ENCODE results near the gene RHOF.
A peak's percentile ranks its signal among the peaks of the same experiment; 100 is the strongest.

The RHOF gene

DNA sequence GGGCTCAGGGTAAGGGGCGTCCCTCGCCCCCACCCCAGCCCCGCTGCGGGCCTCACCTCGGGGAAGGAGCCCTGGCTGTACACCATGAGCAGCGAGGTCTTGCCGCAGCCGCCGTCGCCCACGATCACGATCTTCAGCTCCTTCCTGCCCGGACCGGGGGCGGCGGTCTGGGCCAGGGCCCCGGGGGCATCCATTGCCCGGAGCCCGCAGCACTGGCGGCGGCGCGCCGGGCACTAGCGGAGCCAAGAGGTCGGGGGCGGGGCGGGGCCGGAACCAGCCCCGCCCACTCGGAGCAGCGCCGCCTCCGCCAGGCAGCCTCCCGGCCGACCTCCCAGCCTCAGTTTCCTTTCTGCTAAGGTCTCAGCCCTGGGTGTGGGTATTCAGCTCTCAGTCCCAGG is at the start of gene RHOF:
Gene RHOF (minus strand): TSS at position 249 of the 398 bp plus-strand sequence. CDS start 55 bp downstream, at position 194.
- no peak for DNase-seq

DNA sequence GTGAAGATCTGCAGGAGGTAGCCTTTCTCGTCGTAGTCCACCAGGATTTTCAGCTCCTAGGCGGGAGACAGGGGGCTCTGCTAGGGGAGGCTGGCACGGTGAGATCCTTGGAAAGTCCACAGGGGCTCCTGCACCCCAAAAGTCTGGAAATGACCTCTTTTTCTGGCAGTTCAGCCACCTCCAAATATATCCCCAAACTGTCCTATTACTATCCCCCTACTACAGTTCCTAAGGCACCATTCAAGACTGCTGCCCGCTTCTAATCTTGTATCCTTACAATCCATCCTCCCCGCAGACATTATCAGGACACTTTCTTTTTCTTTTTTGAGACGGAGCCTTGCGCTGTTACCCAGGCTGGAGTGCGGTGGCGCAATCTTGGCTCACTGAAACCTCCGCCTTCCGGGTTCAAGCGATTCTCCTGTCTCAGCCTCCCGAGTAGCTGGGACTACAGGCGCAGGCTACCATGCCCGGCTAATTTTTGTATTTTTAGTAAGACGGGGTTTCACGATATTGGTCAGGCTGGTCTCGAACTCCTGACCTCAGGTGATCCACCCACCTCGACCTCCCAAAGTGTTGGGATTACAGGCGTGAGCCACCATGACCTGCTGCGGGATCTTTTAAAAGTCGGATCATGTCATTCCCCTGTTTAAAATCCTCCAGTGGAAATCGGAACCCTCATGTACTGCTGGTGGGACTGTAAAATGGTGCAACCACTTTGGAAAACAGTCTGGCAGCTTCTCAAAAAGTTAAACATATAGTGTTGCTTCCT is 46.7 kb upstream of the RHOF start:
- no peak for DNase-seq

GRCh38 chr12:121839106-121839992 is 45.9 kb upstream of the RHOF start:
- peak; percentile 100 for DNase-seq

GRCh38 chr12:121838126-121838525 is 44.6 kb upstream of the RHOF start:
- DNase-seq: no peak

DNA sequence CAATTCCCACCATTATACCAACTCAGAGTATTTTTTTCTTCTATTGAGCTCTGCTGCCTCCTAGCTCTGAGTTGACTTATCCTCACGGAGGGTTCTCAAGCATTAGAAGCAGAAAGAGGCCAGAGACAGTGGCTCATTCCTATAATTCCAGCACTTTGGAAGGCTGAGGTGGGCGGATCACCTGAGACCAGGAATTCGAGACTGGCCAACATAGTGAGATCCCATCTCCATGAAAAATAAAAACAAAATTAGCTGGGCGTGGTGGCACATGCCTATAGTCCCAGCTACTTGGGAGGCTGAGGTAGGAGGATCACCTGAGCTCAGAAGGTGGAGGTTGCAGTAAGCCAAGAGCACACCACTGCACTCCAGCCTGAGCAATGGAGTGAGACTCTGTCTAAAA is 44.2 kb upstream of the RHOF start:
- no peak for DNase-seq

DNA sequence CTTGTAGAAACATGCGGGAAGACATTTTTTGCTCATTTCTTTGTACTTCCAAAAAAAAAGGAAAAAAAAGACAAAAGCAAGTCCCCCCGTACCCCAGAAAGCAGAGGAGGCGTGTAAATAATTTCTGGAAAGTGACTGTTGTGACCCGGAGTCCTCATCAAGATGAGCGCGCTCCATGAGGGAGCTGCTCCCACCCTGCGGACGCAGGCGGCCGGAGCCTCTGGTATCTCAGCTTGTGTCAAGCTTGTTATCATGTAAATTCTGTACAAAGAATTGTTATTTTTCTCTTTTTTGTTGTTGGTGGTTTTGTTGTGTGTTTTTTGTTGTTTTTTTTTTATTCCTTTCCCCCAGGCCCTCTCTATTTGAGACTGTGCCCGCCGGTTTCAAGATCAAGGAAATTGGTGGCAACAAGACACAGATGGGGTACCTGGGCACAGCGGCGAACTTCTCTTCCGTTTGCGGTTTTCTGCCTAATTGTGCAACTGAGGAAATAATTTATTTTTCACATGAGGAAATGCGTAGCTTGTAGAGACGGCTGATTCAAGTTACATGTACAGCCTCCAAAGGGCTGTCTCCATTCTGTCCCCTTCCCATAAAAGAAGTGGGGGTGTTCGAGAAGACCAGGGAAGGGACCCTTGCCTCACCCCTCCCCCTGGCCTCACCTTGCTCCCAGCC is 38.2 kb upstream of the RHOF start:
- DNase-seq: no peak

DNA sequence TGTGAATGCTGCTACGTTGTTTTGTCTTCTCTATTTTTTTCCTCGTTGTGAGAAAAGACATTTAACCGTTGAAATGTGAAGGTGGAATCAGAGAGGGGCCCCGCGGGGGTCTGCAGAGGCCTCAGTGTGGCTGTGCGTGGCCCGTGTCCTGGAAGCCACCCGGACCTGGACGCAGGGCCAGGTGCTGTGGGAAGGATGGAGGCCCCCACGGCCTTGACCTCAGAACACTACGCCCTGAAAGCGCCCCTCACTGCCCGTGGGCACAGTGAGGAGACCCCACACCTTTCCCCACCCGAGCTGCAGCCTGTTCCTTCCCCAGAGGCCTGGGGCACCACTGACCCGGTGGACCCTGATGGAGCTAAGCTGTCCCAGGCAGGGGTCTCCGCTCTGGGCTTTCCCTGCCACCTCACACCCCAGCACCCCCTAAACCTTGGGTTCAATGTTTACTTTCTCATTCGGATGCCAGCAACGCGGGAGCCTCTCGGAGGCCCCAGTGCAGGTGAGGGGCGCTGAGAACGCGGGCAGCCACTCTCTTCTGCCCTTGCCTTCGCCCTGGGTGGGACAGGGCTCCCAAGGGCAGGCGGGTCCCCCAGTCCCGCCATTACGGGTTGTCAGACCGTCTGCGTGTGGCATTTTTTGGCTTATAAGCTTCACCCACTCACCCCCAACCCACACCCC is 37.2 kb upstream of the RHOF start:
- no peak for DNase-seq

GRCh38 chr12:121830134-121830533 is 36.6 kb upstream of the RHOF start:
- no peak for DNase-seq

DNA sequence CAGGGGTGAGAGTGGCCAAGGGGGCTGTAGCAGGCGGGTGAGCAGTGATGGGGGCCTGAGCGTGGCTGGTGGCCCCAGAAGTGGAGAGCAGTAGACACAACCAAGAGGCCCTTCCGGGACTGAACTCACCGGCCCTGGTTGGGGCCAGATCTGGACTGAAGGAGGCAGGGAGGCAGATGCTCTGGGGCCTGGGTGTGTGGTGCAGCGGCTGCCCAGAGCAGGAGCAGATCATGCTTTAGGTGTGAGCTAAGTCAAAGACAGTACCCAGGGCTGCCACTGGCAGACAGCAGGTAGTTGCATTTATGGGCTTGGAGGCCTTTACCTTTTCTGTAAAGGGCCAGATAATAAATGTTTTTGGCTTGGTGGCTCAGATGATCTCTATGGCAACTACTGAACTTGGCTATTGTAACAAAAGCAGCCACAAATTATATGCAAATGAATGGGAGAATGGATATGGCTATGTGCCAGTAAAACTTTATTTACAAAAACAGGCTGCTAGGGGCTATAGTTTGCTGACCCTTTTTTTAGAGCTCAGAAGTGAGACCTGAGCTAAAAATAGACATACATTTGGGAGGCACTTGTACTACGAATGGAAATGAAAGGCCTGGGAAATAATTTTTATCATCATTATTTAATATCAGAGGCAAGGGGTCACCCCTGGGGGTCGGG is 35.9 kb upstream of the RHOF start:
- no peak for DNase-seq

DNA sequence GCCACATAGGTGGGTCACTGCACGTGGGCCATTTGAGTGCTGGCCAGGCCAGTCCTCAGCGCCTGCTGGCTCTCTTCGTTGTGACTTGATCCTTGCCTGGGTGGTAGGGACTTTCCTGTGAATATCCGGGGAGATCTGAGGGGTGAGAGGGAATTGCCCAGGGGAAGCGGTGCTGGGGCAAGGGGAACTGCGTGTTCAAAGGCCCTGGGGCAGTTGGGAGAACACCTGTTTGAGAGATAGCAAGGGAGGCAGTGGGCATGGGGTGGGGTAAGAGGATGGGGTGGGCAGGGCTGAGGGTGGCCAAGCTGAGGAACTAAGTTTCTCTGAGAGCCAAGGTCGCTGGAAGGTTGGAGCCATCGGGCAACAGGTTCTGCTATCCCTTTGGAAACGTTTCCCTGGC is 35.3 kb upstream of the RHOF start:
- no peak for DNase-seq

- no peak for DNase-seq
These were observed 34.8 kb upstream of the RHOF start for GRCh38 chr12:121828306-121828705.

DNA sequence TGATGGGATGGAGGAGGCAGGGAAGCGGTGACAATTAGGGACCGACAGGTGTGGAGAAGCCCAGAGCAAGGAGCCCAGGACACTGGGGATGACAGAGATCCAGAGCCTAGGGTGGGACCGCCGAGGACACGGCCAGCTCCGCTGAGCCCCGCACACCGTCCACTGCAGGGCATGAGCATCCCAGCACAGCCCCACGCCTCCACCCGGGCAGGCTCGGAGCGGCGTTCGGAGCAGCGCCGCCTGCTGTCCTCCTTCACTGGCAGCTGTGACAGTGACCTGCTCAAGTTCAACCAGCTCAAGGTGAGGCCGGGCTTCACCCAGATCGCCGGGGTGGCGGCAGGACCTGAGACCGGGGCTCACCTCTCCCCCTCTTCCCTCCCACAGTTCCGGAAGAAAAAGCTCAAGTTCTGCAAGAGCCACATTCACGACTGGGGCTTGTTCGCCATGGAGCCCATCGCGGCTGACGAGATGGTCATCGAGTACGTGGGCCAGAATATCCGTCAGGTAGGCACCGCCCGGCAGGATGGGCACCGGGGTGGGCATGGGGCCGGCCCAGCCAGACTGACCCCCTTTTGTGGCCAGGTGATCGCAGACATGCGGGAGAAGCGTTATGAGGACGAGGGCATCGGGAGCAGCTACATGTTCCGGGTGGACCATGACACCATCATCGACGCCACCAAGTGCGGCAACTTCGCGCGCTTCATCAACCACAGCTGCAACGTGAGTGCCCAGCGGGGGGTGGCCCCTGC is 34.0 kb upstream of the RHOF start:
- no peak for DNase-seq

- no peak for DNase-seq
These were observed 33.0 kb upstream of the RHOF start for GRCh38 chr12:121826318-121827150.

DNA sequence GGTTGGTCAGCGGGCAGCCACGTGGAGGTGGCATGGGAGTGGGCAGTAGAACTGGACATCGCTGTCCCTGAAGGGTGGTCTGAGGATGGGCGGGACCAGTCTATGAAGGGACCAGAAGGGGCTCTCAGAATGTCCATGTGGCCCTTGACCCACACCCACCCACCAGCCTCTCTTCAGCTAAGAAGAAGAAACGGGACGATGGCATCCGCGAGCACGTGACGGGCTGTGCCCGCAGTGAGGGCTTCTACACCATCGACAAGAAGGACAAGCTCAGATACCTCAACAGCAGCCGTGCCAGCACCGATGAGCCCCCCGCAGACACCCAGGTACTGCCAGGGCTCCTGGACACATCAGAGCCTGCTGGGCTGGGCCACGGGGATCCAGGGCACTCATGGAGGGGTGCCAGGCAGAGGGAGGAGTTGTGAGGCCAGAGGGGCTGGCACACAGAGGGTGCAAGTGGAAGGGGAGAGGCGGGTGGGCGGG is 31.6 kb upstream of the RHOF start:
- no peak for DNase-seq

DNA sequence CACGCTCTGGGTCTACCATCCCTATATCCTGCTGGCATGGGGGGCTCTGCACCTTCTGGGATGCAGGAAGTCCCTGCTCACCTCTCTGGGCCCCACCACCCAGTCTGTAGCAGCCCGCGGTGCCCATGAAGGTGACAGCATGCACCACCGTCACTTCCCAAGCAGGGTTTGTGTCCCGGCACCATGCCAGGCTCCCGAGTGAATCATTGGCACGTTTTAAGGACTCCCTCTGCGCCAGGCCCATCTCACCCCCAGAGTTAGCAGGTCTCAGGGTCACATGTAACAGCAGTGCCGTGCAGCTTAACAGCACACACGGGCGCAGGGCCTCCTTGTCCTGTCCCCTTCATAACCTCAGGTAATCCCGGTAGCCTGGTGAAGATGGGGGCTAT is 30.2 kb upstream of the RHOF start:
- DNase-seq: no peak

DNA sequence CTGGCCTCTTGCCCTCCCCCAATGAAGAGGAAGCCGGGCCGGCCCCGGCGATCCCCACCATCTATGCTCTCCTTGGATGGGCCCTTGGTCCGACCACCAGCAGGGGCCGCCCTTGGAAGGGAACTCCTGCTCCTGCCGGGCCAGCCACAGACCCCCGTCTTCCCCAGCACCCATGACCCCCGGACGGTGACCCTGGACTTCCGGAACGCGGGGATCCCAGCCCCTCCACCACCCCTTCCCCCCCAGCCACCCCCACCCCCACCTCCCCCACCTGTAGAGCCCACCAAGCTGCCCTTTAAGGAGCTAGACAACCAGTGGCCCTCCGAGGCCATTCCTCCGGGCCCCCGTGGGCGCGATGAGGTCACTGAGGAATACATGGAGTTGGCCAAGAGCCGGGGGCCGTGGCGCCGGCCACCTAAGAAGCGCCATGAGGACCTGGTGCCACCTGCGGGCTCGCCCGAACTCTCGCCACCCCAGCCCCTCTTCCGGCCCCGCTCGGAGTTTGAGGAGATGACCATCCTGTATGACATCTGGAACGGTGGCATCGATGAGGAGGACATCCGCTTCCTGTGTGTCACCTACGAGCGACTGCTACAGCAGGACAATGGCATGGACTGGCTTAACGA is 29.7 kb upstream of the RHOF start:
- DNase-seq: peak; percentile 8

DNA sequence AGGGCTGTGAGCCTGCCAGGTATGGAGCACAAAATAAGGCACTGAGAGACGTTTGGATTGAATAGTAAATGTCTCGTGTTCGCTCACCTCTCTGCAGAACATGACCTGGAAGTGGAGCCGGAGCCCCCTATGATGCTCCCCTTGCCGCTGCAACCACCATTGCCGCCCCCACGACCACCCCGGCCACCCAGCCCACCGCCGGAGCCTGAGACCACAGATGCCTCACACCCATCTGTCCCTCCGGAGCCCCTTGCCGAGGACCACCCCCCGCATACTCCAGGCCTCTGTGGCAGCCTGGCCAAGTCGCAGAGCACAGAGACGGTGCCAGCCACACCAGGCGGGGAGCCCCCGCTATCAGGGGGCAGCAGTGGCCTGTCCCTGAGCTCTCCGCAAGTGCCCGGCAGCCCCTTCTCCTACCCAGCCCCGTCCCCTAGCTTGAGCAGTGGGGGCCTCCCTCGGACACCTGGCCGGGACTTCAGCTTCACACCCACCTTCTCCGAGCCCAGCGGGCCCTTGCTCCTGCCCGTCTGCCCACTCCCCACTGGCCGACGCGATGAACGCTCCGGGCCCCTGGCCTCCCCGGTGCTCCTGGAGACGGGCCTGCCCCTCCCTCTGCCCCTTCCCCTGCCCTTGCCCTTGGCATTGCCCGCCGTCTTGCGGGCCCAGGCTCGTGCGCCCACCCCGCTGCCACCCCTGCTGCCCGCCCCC is 29.1 kb upstream of the RHOF start:
- DNase-seq: no peak

- no peak for DNase-seq
These were observed 26.6 kb upstream of the RHOF start for GRCh38 chr12:121820056-121820455.

DNA sequence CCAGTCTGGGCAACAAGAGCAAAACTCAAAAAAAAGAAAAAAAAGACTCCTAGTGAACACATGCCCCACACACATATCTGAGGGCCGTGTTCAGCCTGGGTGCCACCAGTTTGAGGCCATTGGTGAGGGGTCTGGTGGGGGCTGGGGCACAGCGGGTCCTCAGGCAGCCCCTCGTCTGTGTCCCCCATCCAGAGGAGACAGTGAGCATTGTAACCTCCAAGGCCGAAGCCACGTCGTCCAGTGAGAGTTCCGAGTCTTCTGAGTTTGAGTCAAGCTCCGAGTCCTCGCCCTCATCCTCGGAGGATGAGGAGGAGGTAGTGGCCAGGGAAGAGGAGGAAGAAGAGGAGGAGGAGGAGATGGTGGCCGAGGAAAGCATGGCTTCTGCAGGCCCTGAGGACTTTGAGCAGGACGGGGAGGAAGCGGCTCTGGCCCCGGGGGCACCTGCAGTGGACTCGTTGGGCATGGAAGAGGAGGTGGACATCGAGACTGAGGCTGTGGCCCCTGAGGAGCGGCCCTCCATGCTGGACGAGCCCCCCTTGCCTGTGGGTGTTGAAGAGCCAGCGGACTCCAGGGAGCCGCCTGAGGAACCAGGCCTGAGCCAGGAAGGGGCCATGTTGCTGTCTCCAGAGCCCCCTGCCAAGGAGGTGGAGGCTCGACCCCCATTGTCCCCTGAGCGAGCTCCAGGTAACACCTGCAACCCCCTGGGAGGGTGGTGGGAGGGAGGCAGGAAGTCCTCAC is 25.9 kb upstream of the RHOF start:
- DNase-seq: no peak

Data from stimulated activated CD4-positive, alpha-beta T cell treated with anti-CD3 and anti-CD28 coated beads, Interleukin-15, amount 100 ng/mL, for 24 hours (primary cell).